CD4-positive, alpha-beta memory T cell (primary cell): ENCODE results near the gene SRCAP. TPM values are rescaled to one million over a fixed set of nuclear protein-coding genes. Genes with fewer than 3 reads are reported as not detected.
A peak's percentile ranks its signal among the peaks of the same experiment; 100 is the strongest.

Experiments
- CTCF ChIA-PET: fragments of 350-600 bp; sonication (Branson Sonifier 250); formaldehyde crosslinking; loops from one replicate; lab custom pipeline; 2021; ENCODE audit warnings: inconsistent platforms; ENCODE audit not compliant: partially characterized antibody; lab: Charles Lee
- POLR2A ChIA-PET: fragments of 350-600 bp; sonication (Branson Sonifier 250); formaldehyde crosslinking; loops from one replicate; lab custom pipeline; 2021; ENCODE audit not compliant: partially characterized antibody; lab: Charles Lee
- DNase-seq, 5 donors: peaks; one replicate each; pipeline versions ENCODE4 v3.0.0 to v3.0.0-alpha.2; 2020 to 2022; ENCODE audit warnings: mixed read lengths in 1 of 5
- H3K27ac ChIP-seq: one replicate; pipeline ENCODE4 v1.7.0; 2013; ENCODE audit warnings: low read depth, low read length
- H3K27me3 ChIP-seq: 2 replicates; pipeline ENCODE4 v1.7.0; 2013; ENCODE audit warnings: mild to moderate bottlenecking, low read length, moderate library complexity; ENCODE audit not compliant: insufficient read depth
- H3K36me3 ChIP-seq: 2 replicates; pipeline ENCODE4 v1.7.0; 2013; ENCODE audit warnings: mild to moderate bottlenecking, low read length, moderate library complexity; ENCODE audit not compliant: insufficient read depth
- H3K4me1 ChIP-seq: 2 replicates; pipeline ENCODE4 v1.7.0; 2013; ENCODE audit warnings: mild to moderate bottlenecking, low read length, moderate library complexity; ENCODE audit not compliant: insufficient read depth
- H3K4me3 ChIP-seq, 2 donors: one replicate each; pipeline ENCODE4 v1.7.0; 2013; ENCODE audit warnings: low read length in 2 of 2, mild to moderate bottlenecking in 1 of 2
- H3K9me3 ChIP-seq, 2 donors: one replicate each; pipeline ENCODE4 v1.7.0; 2013; ENCODE audit warnings: low read length in 2 of 2, control low read depth in 1 of 2; ENCODE audit not compliant: control insufficient read depth in 1 of 2
- H3K27ac Mint-ChIP-seq, 7 donors: one replicate each; pipeline ENCODE4 v1.8.0; 2020 to 2021; ENCODE audit warnings: mixed read lengths in 7 of 7, mild to moderate bottlenecking in 6 of 7, inconsistent platforms in 3 of 7, moderate library complexity in 3 of 7
- H3K27me3 Mint-ChIP-seq, 2 donors: one replicate each; pipeline ENCODE4 v1.8.0; 2020 to 2021; ENCODE audit warnings: mixed read lengths in 2 of 2
- H3K36me3 Mint-ChIP-seq, 2 donors: one replicate each; pipeline ENCODE4 v1.8.0; 2020 to 2021; ENCODE audit warnings: mixed read lengths in 2 of 2, inconsistent platforms in 1 of 2, mild to moderate bottlenecking in 1 of 2
- H3K4me1 Mint-ChIP-seq, 4 donors: one replicate each; pipeline ENCODE4 v1.8.0; 2020 to 2021; ENCODE audit warnings: mixed read lengths in 4 of 4, mild to moderate bottlenecking in 1 of 4
- H3K4me3 Mint-ChIP-seq, 8 donors: one replicate each; pipeline ENCODE4 v1.8.0; 2020 to 2021; ENCODE audit warnings: mixed read lengths in 8 of 8, mild to moderate bottlenecking in 7 of 8, moderate library complexity in 6 of 8, inconsistent platforms in 3 of 8
- H3K9me3 Mint-ChIP-seq, 8 donors: one replicate each; pipeline ENCODE4 v1.8.0; 2020 to 2021; ENCODE audit warnings: mixed read lengths in 8 of 8, mild to moderate bottlenecking in 5 of 8, inconsistent platforms in 3 of 8, moderate library complexity in 1 of 8
- intact Hi-C: fragments of 100-400 bp; cut with micrococcal nuclease; formaldehyde crosslinking; loops from one replicate; pipeline ENCODE4 v1.15.1; 2023
- polyA plus RNA-seq, 2 donors: library from polyadenylated mRNA; unstranded; fragments of 300-500 nt; fragmentation: Illumina TruSeq; gene quantifications; one replicate each; pipeline ENCODE4 v1.2.3, GENCODE V29; 2021
- total RNA-seq, 2 experiments: library from RNA; stranded (reverse); gene quantifications; one replicate each; pipeline ENCODE4 v1.2.3, GENCODE V29; 2021

SRCAP gene
- total and polyA plus RNA-seq, 4 experiments from 2014 or later, result 1.2 to 115 (median 68.3) TPM

DNA sequence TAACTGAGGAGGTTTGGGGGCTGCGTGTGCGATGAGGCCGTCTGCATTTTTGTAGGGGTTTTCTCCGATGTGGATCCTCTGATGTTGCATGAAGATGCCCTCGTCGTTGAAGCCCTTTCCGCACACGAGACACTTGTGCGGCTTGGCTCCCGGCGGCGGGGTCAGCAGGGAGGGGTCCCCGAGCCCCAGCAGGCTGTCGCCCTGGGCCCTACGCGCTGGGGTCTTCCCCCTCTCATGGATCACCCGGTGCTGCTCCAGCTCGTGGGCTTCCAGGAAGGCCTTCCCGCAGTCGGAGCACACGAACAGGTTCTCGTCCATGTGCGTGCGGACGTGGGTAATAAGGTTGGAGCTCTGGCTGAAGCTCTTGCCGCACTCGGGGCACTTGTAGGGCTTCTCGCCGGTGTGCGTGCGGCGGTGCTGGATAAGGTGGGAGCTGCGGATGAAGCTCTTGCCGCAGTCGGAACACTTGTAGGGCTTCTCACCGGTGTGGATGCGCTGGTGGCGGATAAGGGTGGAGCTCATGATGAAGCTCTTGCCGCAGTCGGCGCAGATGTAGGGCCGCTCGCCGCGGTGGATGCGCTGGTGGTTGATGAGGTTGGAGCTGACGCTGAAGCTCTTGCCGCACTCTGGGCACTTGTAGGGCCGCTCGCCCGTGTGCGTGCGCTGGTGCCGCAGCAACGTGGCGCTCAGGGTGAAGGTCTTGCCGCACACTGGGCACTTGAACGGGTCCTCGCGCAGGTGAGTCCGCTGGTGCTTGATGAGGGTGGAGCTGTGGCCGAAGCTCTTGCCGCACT lies 83.7 kb downstream of the SRCAP start:
- POLR2A ChIA-PET, result interaction anchor here (1.0 to 1.3 kb wide), 2 partner anchors 7 to 23 kb away, joined by 3 to 5 read pairs; no protein-coding TSS in a partner anchor
- no peak overlapping the region for H3K4me3 Mint-ChIP-seq
- H3K4me1 Mint-ChIP-seq, result peaks cover 2 to 23% (median 13%) of the 10 kb centered on the region in 4 donors
- H3K27me3 Mint-ChIP-seq, result peaks cover under 1 to 1% of the 10 kb centered on the region in 2 donors
- Histone ChIP-seq H3K4me1 (peaks cover 8% of the 10 kb centered on the region), H3K27ac (no peak overlapping the region), H3K9me3 (no peaks in the 10 kb centered on the region), H3K36me3 (no peaks in the 10 kb centered on the region), H3K4me3 (no peak overlapping the region), H3K27me3 (peaks cover under 1% of the 10 kb centered on the region)
- CTCF ChIA-PET, result interaction anchor here (1.5 to 2.0 kb wide), 2 partner anchors 23 to 31 kb away, joined by 3 to 4 read pairs; no protein-coding TSS in a partner anchor
- DNase-seq, result no peak
- H3K9me3 Mint-ChIP-seq, result no peaks in the 10 kb centered on the region
- no peak overlapping the region for H3K27ac Mint-ChIP-seq
- peaks cover 3% of the 10 kb centered on the region in 2 donors for H3K36me3 Mint-ChIP-seq
- intact Hi-C loops, result no loop called here

- Mint-ChIP-seq H3K4me3 (no peak overlapping the region), H3K27ac (no peak overlapping the region), H3K9me3 (no peaks in the 10 kb centered on the region), H3K36me3 (peaks cover 3% of the 10 kb centered on the region in 2 donors), H3K4me1 (peaks cover 5 to 26% (median 17%) of the 10 kb centered on the region in 4 donors), H3K27me3 (peaks cover 3 to 5% of the 10 kb centered on the region in 2 donors)
- Histone ChIP-seq H3K4me3 (no peak overlapping the region), H3K27ac (no peak overlapping the region), H3K36me3 (no peaks in the 10 kb centered on the region), H3K9me3 (no peaks in the 10 kb centered on the region), H3K27me3 (peaks cover 5% of the 10 kb centered on the region), H3K4me1 (peaks cover 10% of the 10 kb centered on the region)
- intact Hi-C loops, result no loop called here
- POLR2A ChIA-PET, result interaction anchor here (1.0 to 1.3 kb wide), 2 partner anchors 8 to 22 kb away, joined by 3 to 5 read pairs; no protein-coding TSS in a partner anchor
- no peak for DNase-seq
- CTCF ChIA-PET, result interaction anchor here (1.5 to 2.0 kb wide), 2 partner anchors 23 to 30 kb away, joined by 3 to 4 read pairs; no protein-coding TSS in a partner anchor
Measured at GRCh38 chr16:30783280-30784109, 84.5 kb downstream of the SRCAP start.

GRCh38 chr16:30784215-30784614 lies 85.2 kb downstream of the SRCAP start:
- no peak for DNase-seq
- no peaks in the 10 kb centered on the region for H3K36me3 ChIP-seq
- H3K4me3 Mint-ChIP-seq, result peak overlapping the region in 1 of 8 donors; percentile 15
- no peak overlapping the region for H3K27ac Mint-ChIP-seq
- CTCF ChIA-PET, result interaction anchor here (0.6 to 1.5 kb wide), 2 partner anchors 22 to 1339 kb away, joined by 3 read pairs; no protein-coding TSS in a partner anchor
- H3K4me1 ChIP-seq, result peaks cover 10% of the 10 kb centered on the region
- H3K9me3 Mint-ChIP-seq, result no peaks in the 10 kb centered on the region
- intact Hi-C loops, result no loop called here
- H3K9me3 ChIP-seq, result no peaks in the 10 kb centered on the region
- H3K27me3 ChIP-seq, result peaks cover 5% of the 10 kb centered on the region
- POLR2A ChIA-PET, result interaction anchor here (1.2 kb wide), 1 partner anchor 30 kb away, joined by 3 read pairs; no protein-coding TSS in a partner anchor
- peaks cover 5 to 26% (median 17%) of the 10 kb centered on the region in 4 donors for H3K4me1 Mint-ChIP-seq
- H3K4me3 ChIP-seq, result no peak overlapping the region
- H3K36me3 Mint-ChIP-seq, result peaks cover 3% of the 10 kb centered on the region in 2 donors
- H3K27me3 Mint-ChIP-seq, result peaks cover 3 to 5% of the 10 kb centered on the region in 2 donors
- no peak overlapping the region for H3K27ac ChIP-seq

GRCh38 chr16:30785126-30786106 lies 86.4 kb downstream of the SRCAP start:
- H3K36me3 ChIP-seq, result no peaks in the 10 kb centered on the region
- H3K27me3 ChIP-seq, result peaks cover 5% of the 10 kb centered on the region
- H3K9me3 ChIP-seq, result no peaks in the 10 kb centered on the region
- Mint-ChIP-seq H3K9me3 (no peaks in the 10 kb centered on the region), H3K27ac (peak overlapping the region in 3 of 7 donors; percentile 10 to 66 (median 29)), H3K4me1 (peaks cover 5 to 26% (median 17%) of the 10 kb centered on the region in 4 donors), H3K36me3 (peaks cover 3% of the 10 kb centered on the region in 2 donors), H3K4me3 (peak overlapping the region; percentile 58 to 78 (median 66)), H3K27me3 (peaks cover 3 to 5% of the 10 kb centered on the region in 2 donors)
- POLR2A ChIA-PET, result interaction anchor here (1.2 kb wide), 1 partner anchor 29 kb away, joined by 3 read pairs; no protein-coding TSS in a partner anchor
- intact Hi-C loops, result no loop called here
- no peak overlapping the region for H3K27ac ChIP-seq
- CTCF ChIA-PET, result interaction anchor here (0.6 kb wide), 1 partner anchor 1340 kb away, joined by 3 read pairs; no protein-coding TSS in a partner anchor
- peaks cover 10% of the 10 kb centered on the region for H3K4me1 ChIP-seq
- no peak for DNase-seq
- no peak overlapping the region for H3K4me3 ChIP-seq

DNA sequence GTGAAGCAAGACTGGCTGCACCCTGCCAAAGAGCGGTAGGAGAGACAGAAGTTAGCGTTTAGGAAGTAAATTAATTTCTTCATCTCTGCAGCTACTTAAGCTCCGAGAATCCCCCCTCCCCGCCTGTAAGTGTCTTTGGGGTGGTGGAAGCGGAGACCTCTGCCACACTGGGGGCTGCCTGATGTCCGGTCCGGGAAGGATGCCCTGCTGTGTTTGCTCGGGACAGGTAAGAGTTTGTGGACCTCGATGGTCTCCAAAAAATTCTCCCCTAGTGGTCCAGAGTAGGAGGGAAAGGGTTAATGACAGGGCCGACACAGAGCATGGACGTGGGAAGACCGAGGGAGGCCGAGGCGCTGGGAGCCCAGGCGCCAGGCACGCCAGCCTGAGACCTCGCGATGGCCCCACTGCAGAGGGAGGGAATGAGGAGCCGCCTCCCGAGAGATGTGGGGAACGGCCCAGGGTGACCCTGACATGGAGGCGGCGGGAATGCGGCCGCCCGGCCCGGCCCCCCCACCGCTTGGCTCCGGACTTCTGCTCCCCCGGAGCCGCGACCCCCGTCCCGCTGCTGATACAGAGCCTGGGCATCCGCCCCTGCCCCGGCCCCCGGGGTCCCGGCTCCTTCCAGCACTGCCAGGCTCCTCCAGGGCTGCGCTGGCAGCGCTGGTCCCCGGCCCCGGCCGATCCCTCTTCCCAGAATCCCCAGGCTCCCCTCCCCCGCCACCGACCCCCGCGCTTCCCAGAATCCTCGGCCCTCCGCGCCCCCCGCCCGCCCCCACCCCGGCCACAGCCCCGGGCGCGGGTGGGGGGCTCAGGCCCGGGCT lies 87.4 kb downstream of the SRCAP start:
- peaks cover 3% of the 10 kb centered on the region in 2 donors for H3K36me3 Mint-ChIP-seq
- H3K4me1 ChIP-seq, result peaks cover 10% of the 10 kb centered on the region
- peaks cover 5 to 26% (median 17%) of the 10 kb centered on the region in 4 donors for H3K4me1 Mint-ChIP-seq
- H3K27ac Mint-ChIP-seq, result peak overlapping the region in 3 of 7 donors; percentile 23 to 70 (median 66)
- no peaks in the 10 kb centered on the region for H3K9me3 ChIP-seq
- H3K4me3 Mint-ChIP-seq, result peak overlapping the region; percentile 59 to 78 (median 72)
- no peak for DNase-seq
- H3K27me3 Mint-ChIP-seq, result peaks cover 3 to 5% of the 10 kb centered on the region in 2 donors
- CTCF ChIA-PET, result interaction anchor here (1.5 kb wide), 1 partner anchor 28 kb away, joined by 4 read pairs; no protein-coding TSS in a partner anchor
- no peak overlapping the region for H3K27ac ChIP-seq
- POLR2A ChIA-PET, result interaction anchor here (0.9 to 1.5 kb wide), 2 partner anchors 19 to 88 kb away, joined by 4 to 12 read pairs; no protein-coding TSS in a partner anchor
- peak overlapping the region in 1 of 2 donors; percentile 44 for H3K4me3 ChIP-seq
- intact Hi-C loops, result no loop called here
- no peaks in the 10 kb centered on the region for H3K36me3 ChIP-seq
- peaks cover 5% of the 10 kb centered on the region for H3K27me3 ChIP-seq
- H3K9me3 Mint-ChIP-seq, result no peaks in the 10 kb centered on the region
